ENCODE data around the gene IGSF21.

GRCh38 chr1:18240906-18241305 is 133.3 kb downstream of the IGSF21 start:
- TF ChIP-seq CTCF (IDR thresholded peaks at IDR 0.05) = no peak
- no peak for TF ChIP-seq POLR2A (IDR thresholded peaks at IDR 0.05)

All from vagina (tissue), 2 donors.